AG09309 (cell line): Measurements from ENCODE around the gene PHF21A.

Experiments
- DNase-seq: peaks from one replicate; pipeline ENCODE4 v3.0.0-alpha.2; 2010; ENCODE audit warnings: low read depth
- H3K4me3 ChIP-seq: 2 replicates; pipeline ENCODE4 v1.5.1; 2011; ENCODE audit warnings: mild to moderate bottlenecking, low read depth, low read length, moderate library complexity; ENCODE audit not compliant: control insufficient read depth
- TF ChIP-seq, protein P1 (sequence below): IDR thresholded peaks from 2 replicates; pipeline ENCODE4 v1.5.1; 2011; ENCODE audit warnings: mild to moderate bottlenecking, low read depth, low read length, inconsistent platforms; ENCODE audit not compliant: insufficient read depth, control insufficient read depth; ENCODE audit errors: missing control alignments

The PHF21A gene

DNA sequence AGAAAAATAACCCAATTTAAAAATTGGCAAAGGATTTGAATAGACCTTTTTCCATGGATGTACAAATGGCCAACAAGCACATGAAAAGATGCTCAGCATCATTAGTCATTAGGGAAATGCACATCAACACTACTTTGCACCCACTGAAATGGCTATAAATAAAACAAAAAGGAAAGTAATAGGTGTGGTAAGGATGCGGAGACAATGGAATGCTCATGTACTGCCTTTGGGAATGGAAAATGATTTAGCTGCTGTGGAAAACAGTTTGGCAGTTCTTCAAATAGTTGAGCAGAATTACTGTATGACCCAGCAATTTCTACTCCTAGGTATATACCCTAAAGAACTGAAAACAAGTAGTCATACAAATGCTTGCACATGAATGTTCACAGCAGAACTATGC lies 161.4 kb downstream of the PHF21A start:
- peak; percentile 44 for DNase-seq
- TF ChIP-seq, protein P1, sequence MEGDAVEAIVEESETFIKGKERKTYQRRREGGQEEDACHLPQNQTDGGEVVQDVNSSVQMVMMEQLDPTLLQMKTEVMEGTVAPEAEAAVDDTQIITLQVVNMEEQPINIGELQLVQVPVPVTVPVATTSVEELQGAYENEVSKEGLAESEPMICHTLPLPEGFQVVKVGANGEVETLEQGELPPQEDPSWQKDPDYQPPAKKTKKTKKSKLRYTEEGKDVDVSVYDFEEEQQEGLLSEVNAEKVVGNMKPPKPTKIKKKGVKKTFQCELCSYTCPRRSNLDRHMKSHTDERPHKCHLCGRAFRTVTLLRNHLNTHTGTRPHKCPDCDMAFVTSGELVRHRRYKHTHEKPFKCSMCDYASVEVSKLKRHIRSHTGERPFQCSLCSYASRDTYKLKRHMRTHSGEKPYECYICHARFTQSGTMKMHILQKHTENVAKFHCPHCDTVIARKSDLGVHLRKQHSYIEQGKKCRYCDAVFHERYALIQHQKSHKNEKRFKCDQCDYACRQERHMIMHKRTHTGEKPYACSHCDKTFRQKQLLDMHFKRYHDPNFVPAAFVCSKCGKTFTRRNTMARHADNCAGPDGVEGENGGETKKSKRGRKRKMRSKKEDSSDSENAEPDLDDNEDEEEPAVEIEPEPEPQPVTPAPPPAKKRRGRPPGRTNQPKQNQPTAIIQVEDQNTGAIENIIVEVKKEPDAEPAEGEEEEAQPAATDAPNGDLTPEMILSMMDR, result no peak
- H3K4me3 ChIP-seq, result no peak overlapping the region

DNA sequence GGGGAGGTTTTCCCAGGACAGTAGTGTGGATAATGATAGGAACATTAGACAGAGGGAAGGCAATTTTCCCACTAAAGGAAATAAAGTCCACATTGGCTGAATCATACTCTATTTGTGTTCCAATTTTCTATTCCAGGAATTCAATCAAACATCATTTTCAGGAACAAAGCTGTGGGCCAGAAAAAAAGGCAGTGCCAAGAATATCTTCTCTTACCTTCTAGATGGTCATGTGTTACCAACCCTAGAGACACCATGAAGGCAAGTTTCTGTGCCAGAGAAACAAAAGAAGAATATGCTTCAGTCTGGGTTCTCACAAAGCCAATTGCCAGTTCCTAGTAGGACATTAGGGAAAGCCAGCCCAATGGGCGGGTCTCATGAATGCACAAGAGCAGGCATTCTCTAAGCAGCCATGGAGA lies 171.3 kb downstream of the PHF21A start:
- no peak overlapping the region for H3K4me3 ChIP-seq
- DNase-seq, result no peak
- TF ChIP-seq, protein P1, result no peak

DNA sequence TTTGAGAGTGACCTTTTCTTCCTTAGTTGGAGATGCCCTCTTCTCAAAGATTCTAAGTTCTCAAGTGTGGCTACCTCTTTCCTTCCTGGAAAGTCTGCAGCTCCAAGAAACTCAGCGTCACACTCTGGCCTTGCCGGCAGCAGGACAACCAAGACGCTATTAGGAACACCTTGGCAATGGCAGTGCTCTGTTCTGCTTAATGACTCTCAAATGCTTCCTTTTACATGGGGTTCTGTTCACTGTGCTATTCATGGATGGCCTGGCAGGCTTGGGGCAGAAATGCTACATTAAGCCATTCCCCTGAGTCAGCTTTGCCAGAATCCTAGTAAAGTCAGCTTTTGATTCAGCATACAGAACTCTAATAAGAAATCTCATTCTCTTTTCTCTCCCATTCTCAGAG lies 172.9 kb downstream of the PHF21A start:
- H3K4me3 ChIP-seq, result no peak overlapping the region
- no peak for DNase-seq
- TF ChIP-seq, protein P1, result no peak

DNA sequence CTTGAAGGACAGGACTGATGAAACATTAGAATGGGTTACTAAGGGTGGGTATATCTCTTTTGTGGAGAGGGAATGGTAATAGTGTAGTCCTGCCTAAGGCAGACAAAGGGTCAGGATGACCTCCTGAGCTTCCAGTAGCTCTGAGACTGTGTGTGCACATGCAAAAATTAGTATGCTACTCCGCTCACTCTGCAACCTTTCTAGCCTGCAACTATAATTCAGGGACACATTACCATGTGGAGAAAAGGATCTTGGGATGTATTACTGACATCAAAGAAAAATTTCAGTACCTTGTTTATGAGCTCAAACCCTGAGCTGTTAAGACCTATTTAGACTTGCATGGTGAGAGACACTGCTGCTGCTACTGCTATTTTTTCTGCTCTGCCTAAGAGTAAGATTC lies 173.4 kb downstream of the PHF21A start:
- TF ChIP-seq, protein P1, result no peak
- DNase-seq, result no peak
- no peak overlapping the region for H3K4me3 ChIP-seq

DNA sequence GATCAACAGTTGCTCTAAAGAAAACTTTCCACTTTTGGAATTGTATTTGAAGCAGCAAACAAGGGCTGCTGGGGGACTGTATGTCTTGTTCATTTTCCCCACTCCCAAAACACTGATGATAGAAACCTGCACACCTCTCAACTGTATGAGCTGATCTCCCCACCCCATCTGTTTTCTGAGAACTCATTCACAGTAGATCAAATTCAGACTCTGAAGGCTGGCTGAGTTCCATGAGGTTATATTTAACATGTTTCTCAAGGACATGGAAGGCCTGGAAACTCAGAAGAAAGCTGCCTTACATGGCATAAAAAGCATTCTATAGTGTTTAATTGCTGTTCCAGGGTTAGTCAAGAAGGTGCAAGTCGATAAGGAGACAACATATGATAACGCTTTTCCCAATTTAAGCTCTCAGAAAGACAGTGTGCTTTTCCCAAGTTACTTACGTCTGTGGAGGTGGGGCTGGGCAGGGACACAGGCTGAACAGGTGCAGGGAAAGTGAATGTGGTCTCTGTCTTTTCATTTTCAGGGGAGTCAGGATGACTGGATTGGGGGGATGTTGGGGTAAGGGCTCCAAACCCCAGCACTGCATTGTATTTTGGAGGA lies 175.8 kb downstream of the PHF21A start:
- DNase-seq, result no peak
- TF ChIP-seq, protein P1, result no peak
- H3K4me3 ChIP-seq, result no peak overlapping the region

DNA sequence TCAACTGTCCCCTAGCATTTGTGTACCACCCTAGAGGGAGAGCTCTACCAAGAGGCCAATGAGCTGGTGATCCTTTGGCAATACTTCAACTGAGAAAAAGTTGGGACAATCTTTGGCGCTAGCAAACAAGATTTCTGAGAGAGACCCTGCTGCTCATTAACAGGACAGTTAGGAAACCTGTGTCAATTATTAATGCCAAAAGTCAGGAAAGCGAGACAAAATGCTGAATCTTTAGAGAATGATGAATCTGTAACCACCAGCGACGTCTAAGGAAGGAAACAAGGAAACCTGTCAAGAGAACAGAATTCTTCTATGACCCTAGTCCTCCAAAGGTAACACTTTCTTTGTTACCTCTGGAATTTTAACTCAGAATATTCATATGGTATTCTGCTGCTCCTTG lies 178.9 kb downstream of the PHF21A start:
- no peak overlapping the region for H3K4me3 ChIP-seq
- TF ChIP-seq, protein P1, result no peak
- no peak for DNase-seq

DNA sequence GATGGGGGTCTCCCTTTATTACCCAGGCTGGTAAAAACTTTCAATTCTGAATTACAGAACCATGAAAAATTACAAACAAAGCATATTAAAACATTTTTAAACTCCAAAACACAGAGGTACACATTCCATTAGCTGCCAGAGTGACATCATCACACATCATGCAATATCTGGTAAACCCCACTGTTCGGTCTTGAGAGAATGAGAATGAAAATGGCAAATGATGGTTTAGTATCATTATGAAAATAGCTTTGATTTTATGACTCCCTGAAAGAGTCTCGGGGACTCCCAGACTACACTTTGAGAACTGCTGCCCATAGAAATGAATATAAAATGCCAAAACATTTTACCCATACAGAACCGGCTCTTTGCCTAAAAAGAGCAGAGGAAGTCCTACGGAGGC lies 180.0 kb downstream of the PHF21A start:
- no peak overlapping the region for H3K4me3 ChIP-seq
- TF ChIP-seq, protein P1, result no peak
- no peak for DNase-seq
